ENCODE results near the gene UROC1. TPM values are rescaled to one million over a fixed set of nuclear protein-coding genes. Genes with fewer than 3 reads are reported as not detected.

Gene UROC1
- total and polyA plus RNA-seq, 2 of the 4 experiments (the other 2 are of a cell fraction), result not detected

DNA sequence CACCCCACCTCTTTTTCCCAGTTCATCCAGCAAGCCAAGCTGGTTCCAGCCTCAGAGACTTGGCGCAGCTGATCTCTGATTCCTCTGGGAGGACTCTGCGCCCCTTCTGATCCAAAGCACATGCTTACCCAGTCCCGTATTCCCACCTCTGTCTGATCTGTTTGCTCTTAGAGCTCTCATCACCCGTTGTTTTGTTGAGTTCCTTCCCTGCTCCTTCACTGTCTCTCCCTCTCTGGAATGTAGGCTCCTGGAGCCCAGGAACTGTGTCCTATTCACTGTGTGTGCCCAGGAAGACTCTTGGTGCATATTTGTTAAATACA is 40.6 kb downstream of the UROC1 start (continued):
- TF ChIP-seq, protein P1, sequence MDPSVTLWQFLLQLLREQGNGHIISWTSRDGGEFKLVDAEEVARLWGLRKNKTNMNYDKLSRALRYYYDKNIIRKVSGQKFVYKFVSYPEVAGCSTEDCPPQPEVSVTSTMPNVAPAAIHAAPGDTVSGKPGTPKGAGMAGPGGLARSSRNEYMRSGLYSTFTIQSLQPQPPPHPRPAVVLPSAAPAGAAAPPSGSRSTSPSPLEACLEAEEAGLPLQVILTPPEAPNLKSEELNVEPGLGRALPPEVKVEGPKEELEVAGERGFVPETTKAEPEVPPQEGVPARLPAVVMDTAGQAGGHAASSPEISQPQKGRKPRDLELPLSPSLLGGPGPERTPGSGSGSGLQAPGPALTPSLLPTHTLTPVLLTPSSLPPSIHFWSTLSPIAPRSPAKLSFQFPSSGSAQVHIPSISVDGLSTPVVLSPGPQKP (IDR thresholded peaks at IDR 0.05; ENCODE audit: borderline replicate concordance, low read depth, low read length), result no peak
- TF ChIP-seq CEBPB (IDR thresholded peaks at IDR 0.05; ENCODE audit: low read depth, low read length), result no peak

DNA sequence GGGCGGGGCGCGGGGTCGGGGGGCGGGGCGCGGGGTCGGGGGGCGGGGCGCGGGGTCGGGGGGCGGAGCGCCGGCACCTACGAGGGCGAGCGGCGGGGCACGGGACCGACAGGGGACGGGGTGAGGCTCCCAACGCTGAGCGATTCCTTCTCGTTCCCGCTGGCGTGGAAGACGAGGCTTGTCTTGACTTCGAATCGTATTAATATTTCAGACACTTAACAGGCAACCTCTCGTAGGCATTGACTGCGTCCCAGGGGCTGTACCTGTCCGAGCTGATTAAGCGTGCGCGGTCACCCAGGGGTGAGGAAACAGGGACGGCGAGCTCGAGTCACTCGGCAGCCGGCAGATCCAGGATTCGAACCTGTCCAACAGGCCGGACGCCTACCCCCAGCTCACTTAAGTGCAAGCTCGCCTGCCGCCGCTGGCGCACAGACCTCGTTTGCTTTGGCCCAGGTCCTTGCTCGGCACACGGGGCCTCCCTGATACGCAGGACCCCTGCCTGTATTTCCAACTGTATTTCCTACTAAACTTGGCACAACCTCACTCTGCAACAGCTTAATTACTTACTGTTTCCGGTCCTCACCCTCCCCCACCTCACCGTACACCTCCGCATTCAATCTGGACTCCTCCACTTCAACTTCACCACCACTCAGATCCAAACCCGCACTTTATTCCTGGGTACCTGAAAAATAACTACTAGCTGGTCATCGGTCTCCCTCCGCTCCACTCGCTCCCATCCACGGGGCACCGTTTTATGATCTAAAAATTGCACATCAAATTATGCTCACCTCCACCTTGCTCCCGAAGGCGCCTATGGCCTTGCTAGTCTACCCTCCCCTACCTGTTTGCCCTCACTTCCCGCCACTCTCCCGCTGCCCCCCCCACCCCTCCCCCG is 41.2 kb downstream of the UROC1 start:
- dilution Hi-C loops (cut with HindIII; ENCODE audit: low sequenced_read_pairs, unreplicated experiment) (no loop called here), intact Hi-C loops (cut with micrococcal nuclease) (loop anchor here (5.0 to 10.0 kb wide), 2 partner anchors 219 to 342 kb away; no protein-coding TSS in a partner anchor), in situ Hi-C loops (cut with MboI; ENCODE audit: low sequenced_read_pairs) (no loop called here)
- ChIA-PET POLR2A (ENCODE audit: unreplicated experiment) (no interaction called here), CTCF (interaction anchor here (0.6 kb wide), 1 partner anchor 21 kb away, joined by 3 read pairs; no protein-coding TSS in a partner anchor)
- peaks cover 24 to 36% of the 10 kb centered on the region in 2 experiments for H3K79me1 ChIP-seq (ENCODE audit: low read depth in 1 of 2, low read length in 2 of 2)
- peak overlapping the region; percentile 46 for H3K9ac ChIP-seq (ENCODE audit: low read depth, low read length)
- H3K14ac ChIP-seq (replicated peaks; ENCODE audit: low read depth, low read length), result peak overlapping the region; percentile 98
- H3K56ac ChIP-seq (ENCODE audit: extremely low read depth, insufficient read depth, low read length), result no peak overlapping the region; the same call in 1 of the 2 replicates
- peak overlapping the region; percentile 85 for H4K91ac ChIP-seq (ENCODE audit: insufficient read depth, low read depth, low read length)
- no peak overlapping the region for H2BK15ac ChIP-seq (ENCODE audit: low read depth, low read length)
- H2BK20ac ChIP-seq (ENCODE audit: low read depth, low read length), result 0 out of 2 replicates have a peak overlapping the region, but pooled peaks have one; percentile 23
- peaks cover 16% of the 10 kb centered on the region for H3K4me1 ChIP-seq (ENCODE audit: control insufficient read depth, insufficient read depth, low read length)
- peak overlapping the region; percentile 76 for H3K4me3 ChIP-seq (ENCODE audit: insufficient read depth, low read depth, low read length)
- H4K8ac ChIP-seq (ENCODE audit: low read depth in 2 of 2, low read length in 2 of 2), result peak overlapping the region; percentile 95 to 99
- peak overlapping the region; percentile 77 for H2AK9ac ChIP-seq (replicated peaks; ENCODE audit: low read depth, low read length, poor library complexity)
- no peak for ATAC-seq (ENCODE audit: low read depth)
- DNase-seq, result peak; percentile 25
- H4K20me1 ChIP-seq (ENCODE audit: insufficient read depth, low read length), result peaks cover 32% of the 10 kb centered on the region
- H3K9me1 ChIP-seq (ENCODE audit: insufficient read depth, low read length), result peaks cover 26% of the 10 kb centered on the region
- H3K18ac ChIP-seq (ENCODE audit: low read depth, low read length), result peak overlapping the region; percentile 72
- 10% methylated on average over 33 of the region's 66 CpGs; no CpG with 5 or more reads in 1 of the 2 experiments for WGBS, 2 experiments (ENCODE audit: extremely low coverage in 2 of 2, insufficient read length in 1 of 2)
- H2BK5ac ChIP-seq (ENCODE audit: low read depth, low read length, poor library complexity, severe bottlenecking), result peak overlapping the region; percentile 32
- H3K27ac ChIP-seq (ENCODE audit: insufficient read depth, low read length), result peak overlapping the region; percentile 8
- peak overlapping the region; percentile 78 for H3K4me2 ChIP-seq (ENCODE audit: low read depth, low read length)
- H2BK120ac ChIP-seq (ENCODE audit: low read depth, low read length), result peak overlapping the region; percentile 67; the same call in 1 of the 2 replicates
- TF ChIP-seq BHLHE40 (IDR thresholded peaks at IDR 0.05; ENCODE audit: low read depth, low read length), result peak; percentile 70
- no peak for TF ChIP-seq RFX5 (IDR thresholded peaks at IDR 0.05; ENCODE audit: low read depth, low read length)
- no peak for TF ChIP-seq RAD21 (IDR thresholded peaks at IDR 0.05; ENCODE audit: low read length)
- no peaks in the 10 kb centered on the region for H3K9me3 ChIP-seq (ENCODE audit: control insufficient read depth, insufficient read depth, low read length)
- no peaks in the 10 kb centered on the region; the same call in 1 of the 2 replicates for H3K27me3 ChIP-seq (ENCODE audit: control insufficient read depth, insufficient read depth, low read length)
- peak overlapping the region; percentile 70 for H4K5ac ChIP-seq (ENCODE audit: low read depth, low read length)
- H3K36me3 ChIP-seq (ENCODE audit: control insufficient read depth, insufficient read depth, low read length), result peaks cover 3% of the 10 kb centered on the region; the same call in 1 of the 2 replicates
- H3K23ac ChIP-seq (ENCODE audit: low read depth, low read length), result peak overlapping the region; percentile 84
- peak overlapping the region; percentile 92 for H3K4ac ChIP-seq (ENCODE audit: low read depth, low read length)
- BruUV-seq (replicated peaks), result no TSS peak
- peak overlapping the region; percentile 100 for H2AFZ ChIP-seq (replicated peaks; ENCODE audit: low read length, poor library complexity)
- 0 out of 2 replicates have a peak overlapping the region, but pooled peaks have one; percentile 27 for H2AK5ac ChIP-seq (ENCODE audit: low read depth, low read length)
